Measurements from ENCODE around the gene TM2D1.
"Not testable (repeated sequence)": the region's sequence is repeated elsewhere in the genome, so short reads cannot be mapped to it uniquely, and the experiment has no call there.

The TM2D1 gene

GRCh38 chr1:61724813-61725694, at the start of gene TM2D1:
TSS of gene TM2D1 (minus strand) at chr1:61725141. CDS start at chr1:61725120, 21 bp downstream.
- peak; percentile 50 to 80 (median 66) for DNase-seq

- DNase-seq: no peak
These were observed 45.2 kb upstream of the TM2D1 start for GRCh38 chr1:61770131-61770530.

GRCh38 chr1:61757950-61758349, 33.0 kb upstream of the TM2D1 start:
- DNase-seq: no peak

- DNase-seq: no peak
These were observed 31.8 kb upstream of the TM2D1 start for GRCh38 chr1:61756773-61757172.

GRCh38 chr1:61754545-61754944, 29.6 kb upstream of the TM2D1 start:
- no peak for DNase-seq

GRCh38 chr1:61753998-61754508, 29.1 kb upstream of the TM2D1 start:
- DNase-seq: no peak

GRCh38 chr1:61752921-61753389, 28.0 kb upstream of the TM2D1 start:
- DNase-seq: no peak

GRCh38 chr1:61749574-61749973, 24.6 kb upstream of the TM2D1 start:
- DNase-seq: no peak

- DNase-seq: no peak
These were observed 23.6 kb upstream of the TM2D1 start for GRCh38 chr1:61748566-61748965.

GRCh38 chr1:61746813-61747212, 21.9 kb upstream of the TM2D1 start:
- no peak for DNase-seq

GRCh38 chr1:61743716-61744580, 19.0 kb upstream of the TM2D1 start:
- no peak for DNase-seq

- no peak for DNase-seq
These were observed 18.4 kb upstream of the TM2D1 start for GRCh38 chr1:61743431-61743705.

GRCh38 chr1:61742620-61743430, 17.9 kb upstream of the TM2D1 start:
- peak in 1 of 4 experiments; percentile 26 for DNase-seq

GRCh38 chr1:61741711-61742619, 17.0 kb upstream of the TM2D1 start, which contains the start of gene PATJ:
TSS of gene PATJ (plus strand) at chr1:61742480. CDS start at chr1:61762893, 20,413 bp downstream.
- peak; percentile 6 to 64 (median 27) for DNase-seq

- no peak for DNase-seq
These were observed 16.1 kb upstream of the TM2D1 start for GRCh38 chr1:61740751-61741700.

GRCh38 chr1:61732726-61733125, 7.8 kb upstream of the TM2D1 start:
- DNase-seq: no peak

GRCh38 chr1:61730679-61731078, 5.7 kb upstream of the TM2D1 start:
- not testable (repeated sequence) for DNase-seq

- no peak for DNase-seq
These were observed 2.6 kb upstream of the TM2D1 start for GRCh38 chr1:61727544-61727943.

GRCh38 chr1:61724506-61724812, 482 bp downstream of the TM2D1 start:
- no peak for DNase-seq

- DNase-seq: not testable (repeated sequence)
These were observed 5.8 kb downstream of the TM2D1 start for GRCh38 chr1:61718996-61719663.
